WI38 (cell line): Measurements from ENCODE around the gene SMPD4.
"Not testable (repeated sequence)": the region's sequence is repeated elsewhere in the genome, so short reads cannot be mapped to it uniquely, and the experiment has no call there.

ENCODE experiments used
- H3K4me3 ChIP-seq: 2 replicates; pipeline ENCODE4 v1.5.1; 2011; ENCODE audit warnings: low read depth, mild to moderate bottlenecking, control low read depth, low read length
- CTCF ChIP-seq: IDR thresholded peaks from 2 replicates; pipeline ENCODE4 v1.5.1; 2012; ENCODE audit warnings: low read depth, mild to moderate bottlenecking, control low read depth, low read length

Gene SMPD4

GRCh38 chr2:130191319-130191718 lies 9.9 kb upstream of the SMPD4 start:
- not testable (repeated sequence) for H3K4me3 ChIP-seq

GRCh38 chr2:130190237-130190636 lies 8.8 kb upstream of the SMPD4 start:
- H3K4me3 ChIP-seq: no peak overlapping the region
- no peak for TF ChIP-seq CTCF

- not testable (repeated sequence) for H3K4me3 ChIP-seq
Observed at GRCh38 chr2:130188958-130189357, 7.6 kb upstream of the SMPD4 start.

DNA sequence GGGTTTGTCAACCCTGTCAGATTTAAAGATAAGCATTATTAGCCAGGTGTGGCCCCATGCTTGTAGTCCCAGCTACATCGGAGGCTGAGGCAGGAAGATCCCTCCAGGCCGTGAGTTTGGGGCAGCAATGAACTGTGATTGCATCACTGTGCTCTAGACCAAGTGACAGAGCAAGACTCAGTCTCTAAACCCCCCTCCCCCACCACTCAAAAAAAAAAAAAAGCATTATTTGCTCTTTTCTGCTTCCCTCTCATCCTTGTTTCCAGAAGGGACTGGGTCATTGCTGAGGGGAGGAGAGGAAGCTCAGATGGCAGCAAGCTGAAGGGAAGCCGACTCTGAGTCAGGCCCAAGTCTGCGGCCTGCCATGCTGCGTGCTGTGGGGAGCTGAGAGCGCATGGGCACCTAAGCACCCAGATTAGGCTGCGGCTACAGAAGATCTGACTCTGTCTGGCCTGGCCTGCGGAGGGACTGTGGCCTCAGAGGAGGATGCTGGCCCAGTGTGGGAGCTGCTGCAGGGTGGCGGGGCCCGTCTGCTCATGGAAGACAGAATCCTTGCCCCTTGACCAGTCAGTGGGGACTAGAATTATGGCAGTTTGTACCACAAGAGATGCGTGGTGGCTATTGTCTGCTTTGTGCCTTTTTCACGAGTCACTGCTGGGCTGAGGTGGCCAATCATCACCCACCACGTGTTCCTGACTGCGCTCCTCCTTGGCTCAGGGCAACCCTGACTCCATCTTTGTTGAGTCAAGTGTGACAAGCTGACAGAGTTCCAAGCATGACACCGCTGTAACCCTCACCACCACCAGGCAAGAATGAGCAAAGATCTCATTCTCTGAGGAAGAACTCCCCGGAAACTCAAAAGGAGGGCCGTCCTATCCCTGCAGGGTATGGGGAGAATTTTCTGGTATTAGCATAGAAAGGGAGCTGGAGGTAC lies 6.7 kb upstream of the SMPD4 start:
- not testable (repeated sequence) for H3K4me3 ChIP-seq

GRCh38 chr2:130187268-130187667 lies 5.9 kb upstream of the SMPD4 start:
- TF ChIP-seq CTCF: no peak
- no peak overlapping the region for H3K4me3 ChIP-seq

DNA sequence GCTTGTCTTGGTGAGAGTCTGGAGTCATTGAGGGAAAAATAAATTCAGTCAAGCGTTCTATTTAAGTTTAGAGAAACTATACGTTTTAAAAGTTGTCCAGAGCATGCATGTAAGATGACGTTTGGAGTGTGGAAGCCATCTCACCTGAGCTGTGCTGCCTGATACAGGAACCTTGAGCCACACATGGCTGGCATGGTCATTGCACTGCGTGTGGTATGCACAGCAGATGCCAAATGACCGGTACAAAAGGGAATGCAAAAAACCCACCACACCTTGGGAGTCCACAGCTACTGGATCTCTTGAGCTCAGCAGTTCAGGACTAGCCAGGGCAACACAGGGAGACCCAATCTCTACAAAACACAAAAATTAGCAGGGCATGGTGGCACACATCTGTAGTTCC lies 5.0 kb upstream of the SMPD4 start:
- TF ChIP-seq CTCF: no peak
- H3K4me3 ChIP-seq: no peak overlapping the region

GRCh38 chr2:130185896-130186295 lies 4.5 kb upstream of the SMPD4 start:
- no peak for TF ChIP-seq CTCF
- H3K4me3 ChIP-seq: no peak overlapping the region

GRCh38 chr2:130185436-130185835 lies 4.0 kb upstream of the SMPD4 start:
- no peak for TF ChIP-seq CTCF
- no peak overlapping the region for H3K4me3 ChIP-seq
